ENCODE results near the gene SHISA5.
"Not testable (repeated sequence)": the region's sequence is repeated elsewhere in the genome, so short reads cannot be mapped to it uniquely, and the experiment has no call there.

SHISA5 gene

DNA sequence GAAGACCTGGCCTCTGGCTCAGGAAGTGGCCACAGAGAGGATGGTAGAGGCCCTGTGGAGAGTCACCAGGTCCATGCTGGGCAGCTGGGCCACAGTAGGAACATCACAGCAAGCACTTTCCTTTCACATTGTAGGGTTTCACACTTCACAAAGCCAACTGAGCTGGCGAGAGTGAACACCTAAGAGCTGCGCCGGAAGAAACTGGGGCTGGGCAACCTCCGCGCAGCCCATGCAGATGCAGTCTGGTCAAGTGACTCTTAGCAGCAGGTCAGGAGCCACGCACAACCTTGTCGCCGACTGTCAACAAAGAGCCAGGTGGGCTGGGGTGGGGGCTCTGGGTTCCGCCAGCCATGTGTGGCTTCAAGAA is 15.3 kb upstream of the SHISA5 start:
- no peak for DNase-seq (ENCODE audit: low spot score)

DNA sequence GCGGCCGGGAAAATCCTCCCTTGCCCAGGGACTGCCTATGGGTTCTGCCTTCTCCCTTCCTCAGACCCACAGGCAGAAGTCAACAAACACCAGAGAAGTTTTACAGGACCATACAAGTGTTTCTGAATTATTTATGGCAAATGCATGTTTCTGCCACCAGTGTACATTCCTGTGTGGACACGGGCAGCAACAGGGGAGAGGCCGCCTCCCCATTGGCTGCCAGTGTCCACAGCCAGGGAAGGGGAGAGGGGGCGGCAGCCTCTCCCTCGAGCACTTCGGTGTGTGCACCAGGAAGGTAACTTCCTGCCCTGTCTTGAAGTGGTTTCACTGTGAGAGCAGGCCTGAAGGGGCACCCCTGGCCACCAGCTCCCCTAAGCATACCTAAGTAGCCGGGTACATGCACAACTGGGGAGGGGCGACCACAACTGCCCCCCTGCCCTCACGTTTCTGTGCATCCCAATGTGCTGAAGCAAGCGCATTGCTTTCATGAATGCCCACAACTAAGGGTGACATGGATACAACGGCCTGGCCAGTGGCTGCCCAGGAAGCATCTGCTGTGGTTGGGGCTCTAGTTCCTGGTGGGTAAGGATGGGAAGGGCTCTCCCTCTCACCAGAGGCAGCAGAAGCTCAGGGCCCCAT is 14.8 kb upstream of the SHISA5 start:
- no peak for DNase-seq (ENCODE audit: low spot score)

DNA sequence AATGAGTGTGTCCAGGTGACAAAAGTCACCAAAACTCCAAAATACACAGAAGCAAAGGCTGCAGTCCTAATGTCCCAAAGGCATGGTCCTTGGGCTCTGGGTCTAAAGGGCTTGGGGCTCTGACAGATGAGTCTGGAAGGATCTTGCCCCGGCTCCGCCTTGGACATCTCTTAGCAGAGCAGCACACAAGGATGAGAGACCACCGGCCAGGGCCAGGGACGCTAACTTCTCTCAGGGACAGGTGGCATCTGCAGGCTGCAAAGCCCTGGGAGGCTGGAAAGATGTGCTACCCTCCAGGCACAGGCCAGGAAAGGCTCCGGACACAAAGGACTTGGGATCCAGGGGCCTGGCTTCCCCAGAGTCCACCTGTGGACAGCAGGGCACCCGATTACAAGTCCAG is 14.1 kb upstream of the SHISA5 start:
- DNase-seq (ENCODE audit: low spot score) = no peak

DNA sequence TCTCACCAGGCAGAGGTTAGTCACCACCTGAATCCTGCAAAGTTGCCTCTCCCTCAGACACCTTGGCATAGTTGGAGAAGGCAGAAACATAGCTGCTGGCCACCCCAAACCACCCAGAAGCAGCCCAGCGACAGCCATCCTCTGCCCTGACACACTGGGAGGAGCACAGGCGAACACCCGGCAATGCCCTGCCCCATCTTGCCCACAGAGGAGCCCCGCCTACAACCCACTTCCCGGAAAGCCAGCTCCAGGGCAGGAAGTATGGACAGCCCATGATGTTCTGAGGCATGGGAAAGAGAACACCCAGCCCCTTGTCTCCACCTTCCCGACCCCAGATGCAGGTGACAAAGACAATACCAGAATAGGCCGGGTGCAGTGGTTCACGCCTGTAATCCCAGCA is 12.6 kb upstream of the SHISA5 start:
- no peak for DNase-seq (ENCODE audit: low spot score)

DNA sequence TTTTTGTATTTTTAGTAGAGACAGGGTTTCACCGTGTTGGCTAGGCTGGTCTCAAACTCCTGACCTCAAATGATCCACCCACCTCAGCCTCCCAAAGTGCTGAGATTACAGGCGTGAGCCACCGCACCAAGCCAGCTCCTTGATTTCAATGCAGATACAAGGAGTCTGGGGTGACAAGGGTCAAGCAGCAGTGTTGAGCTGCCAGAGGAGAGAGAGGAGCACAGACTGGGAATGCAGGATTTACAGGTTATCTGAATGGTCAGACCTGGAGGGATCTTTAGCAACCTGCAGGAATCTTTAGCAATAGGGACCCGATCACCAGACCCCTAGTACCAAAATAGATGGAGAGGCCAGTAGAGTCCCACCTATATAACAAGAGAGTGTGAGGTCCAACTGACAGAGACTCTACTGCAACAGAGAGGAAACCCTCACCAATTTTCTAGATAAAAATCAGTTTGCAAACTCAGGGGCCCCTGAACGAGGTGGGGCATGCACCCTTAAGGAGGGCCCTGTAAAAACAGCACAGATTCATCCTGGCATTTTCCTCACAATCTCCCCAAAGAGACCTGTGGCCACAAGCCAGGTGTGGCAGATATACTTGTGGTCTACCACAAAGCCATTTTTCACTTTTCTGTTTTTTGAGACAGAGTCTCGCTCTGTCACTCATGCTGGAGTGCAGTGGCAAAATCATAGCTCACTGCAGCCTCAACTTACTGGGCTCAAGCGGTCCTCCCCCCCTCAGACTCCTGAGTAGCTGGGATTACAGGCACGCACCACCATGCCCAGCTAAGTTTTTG is 10.7 kb upstream of the SHISA5 start:
- DNase-seq (ENCODE audit: low spot score) = no peak

DNA sequence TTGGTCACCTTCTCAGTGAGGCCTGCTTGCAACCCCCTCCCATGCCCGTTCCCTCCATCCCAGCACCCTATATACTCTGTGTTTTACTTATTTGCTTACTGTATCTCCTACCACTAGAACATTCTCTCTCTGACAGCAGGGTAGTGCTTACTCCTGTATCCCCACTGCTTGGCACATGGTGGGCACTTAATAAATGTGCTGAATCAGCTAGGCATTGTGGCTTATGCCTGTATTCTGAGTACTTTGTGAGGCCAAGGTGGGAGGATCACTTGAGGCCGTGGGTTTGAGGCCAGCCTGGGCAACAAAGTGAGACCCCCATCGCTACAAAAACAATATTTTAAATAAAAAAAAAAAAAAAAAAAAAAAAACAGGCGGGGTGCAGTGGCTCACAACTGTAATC is 7.6 kb upstream of the SHISA5 start:
- no peak for DNase-seq (ENCODE audit: low spot score)

DNA sequence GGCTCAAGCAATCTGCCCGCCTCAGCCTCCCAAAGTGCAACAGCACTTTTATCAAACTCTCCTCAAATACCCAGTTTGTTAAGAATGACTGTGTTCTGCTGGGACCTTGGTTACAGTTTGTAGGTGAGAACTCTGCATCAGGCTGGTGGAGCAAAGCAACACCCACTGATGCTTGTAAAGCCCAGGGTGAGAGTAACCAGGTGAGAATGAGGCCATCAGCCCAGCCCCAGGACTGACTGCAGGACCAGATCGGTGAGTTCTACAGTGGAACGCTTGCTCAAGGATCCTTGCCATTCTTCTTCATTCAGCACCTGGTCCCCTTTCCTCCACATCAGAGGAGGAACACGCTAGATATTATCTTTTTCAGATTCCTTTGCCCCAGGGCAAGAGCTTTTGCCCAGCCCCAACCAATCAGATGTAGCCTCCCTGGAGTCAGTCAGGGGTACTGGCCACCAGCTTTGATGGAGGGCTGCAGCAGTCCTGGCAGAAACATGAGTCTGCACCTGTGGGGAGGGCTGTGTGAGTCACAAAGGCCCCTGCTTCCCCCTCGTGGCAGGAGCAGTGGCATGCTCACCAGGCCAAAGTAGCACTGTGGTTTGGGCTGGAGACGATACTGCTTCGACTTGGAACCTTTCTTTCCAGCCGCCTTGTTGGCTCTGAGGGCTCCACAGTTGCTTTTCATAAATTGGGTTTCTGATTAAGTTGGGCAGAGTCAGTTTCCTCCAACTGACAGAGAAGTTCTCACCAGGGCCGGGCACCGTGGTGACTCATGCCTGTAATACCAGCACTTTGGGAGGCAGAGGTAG is 3.5 kb upstream of the SHISA5 start:
- DNase-seq (ENCODE audit: low spot score) = peak; percentile 60

DNA sequence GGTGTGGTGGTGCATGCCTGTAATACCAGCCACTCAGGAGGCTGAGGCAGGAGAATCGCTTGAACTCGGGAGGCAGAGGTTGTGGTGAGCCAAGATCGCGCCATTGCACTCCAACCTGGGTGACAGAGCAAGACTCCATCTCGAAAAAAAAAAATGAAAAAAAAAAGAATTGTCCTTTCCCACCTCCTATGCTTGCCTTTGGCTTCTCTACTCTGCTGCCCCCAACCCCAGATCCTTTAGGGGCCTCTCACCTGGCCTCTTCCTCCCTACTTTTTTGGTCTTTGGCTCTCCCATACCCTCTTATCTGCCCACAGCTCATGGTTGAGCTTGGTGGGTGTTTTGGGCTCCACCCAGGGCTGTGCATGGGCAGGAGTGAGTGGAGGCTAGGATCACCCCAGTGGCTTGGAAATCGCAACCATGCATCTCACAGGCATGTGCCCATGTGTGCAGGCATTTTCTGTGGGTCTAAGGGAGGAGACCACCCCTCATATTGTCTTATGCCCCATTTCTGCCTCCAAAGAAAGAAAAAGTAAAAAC is 2.1 kb upstream of the SHISA5 start:
- no peak for DNase-seq (ENCODE audit: low spot score)

DNA sequence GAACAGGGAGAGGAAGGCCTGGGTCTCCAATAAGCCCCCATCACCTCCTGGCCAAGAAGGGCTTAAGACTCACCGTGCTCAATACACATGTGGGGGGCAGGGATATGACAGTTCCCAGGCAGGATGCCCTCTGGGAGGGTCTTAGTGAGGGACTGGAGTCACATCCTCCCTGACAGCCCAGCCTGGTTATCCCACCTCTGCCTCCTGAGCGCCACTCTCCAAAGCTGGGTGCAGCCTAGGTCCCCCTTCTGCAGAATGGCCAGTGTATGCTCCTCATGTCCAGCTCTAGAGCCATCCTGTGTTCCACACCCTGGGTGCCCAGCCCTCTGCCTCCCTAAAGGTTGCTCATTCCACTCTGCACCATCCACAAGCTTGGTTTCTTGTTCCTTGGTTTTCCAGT is 1.2 kb upstream of the SHISA5 start:
- DNase-seq (ENCODE audit: low spot score) = no peak

DNA sequence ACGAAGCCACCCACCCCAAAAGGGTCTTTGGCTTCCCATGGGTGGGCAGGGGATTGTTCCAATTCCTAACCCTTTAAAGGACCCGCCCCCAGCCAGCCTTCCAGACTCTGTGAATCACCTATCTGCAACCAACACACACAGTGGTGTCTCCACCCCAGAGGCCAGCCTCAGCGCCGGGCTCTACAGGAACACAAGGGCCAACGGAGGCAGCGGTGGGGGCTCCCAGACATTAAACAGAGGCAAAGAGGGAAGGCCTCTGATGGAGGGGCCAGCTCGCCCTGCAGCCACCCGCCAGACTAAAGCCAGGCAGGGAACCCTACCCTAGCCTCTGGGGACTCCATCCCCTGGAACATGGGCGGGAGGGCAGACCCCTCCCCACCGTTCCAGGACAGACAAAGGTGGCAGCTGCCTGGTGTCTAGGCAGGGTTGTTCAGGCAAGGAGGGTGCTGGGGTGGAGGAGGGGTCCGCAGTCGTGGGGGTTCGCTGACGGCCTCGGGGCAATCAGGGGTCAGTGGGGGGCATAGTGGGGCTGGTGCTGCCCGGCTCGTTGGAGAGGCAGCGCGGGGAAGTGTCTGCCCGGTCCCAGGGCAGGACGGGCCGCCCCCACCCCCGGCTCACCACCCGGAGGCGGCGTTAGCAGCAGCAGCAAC is 448 bp downstream of the SHISA5 start:
- peak; percentile 75 for DNase-seq (ENCODE audit: low spot score)

DNA sequence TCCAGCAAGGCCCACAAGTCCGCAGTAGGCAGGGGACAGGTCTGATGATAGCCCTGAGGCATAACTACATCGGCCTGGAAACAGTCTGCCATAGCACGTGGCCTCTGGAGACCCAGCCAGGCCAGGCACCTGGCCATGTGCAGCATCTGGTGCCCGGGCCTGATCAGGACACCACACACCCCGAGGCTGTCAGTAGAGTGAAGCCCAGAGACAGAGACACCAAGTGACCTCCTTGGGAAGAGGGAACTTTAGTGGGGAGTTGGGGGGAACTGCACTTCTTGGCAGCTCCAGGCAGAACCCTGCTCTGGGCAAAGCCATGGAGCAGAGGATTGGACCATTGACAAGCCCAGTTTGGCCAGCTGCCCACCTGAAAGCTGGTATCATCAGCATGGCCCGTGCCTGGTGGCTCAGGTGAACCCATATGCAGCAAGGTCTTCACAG is 1.2 kb downstream of the SHISA5 start:
- DNase-seq (ENCODE audit: low spot score) = no peak

DNA sequence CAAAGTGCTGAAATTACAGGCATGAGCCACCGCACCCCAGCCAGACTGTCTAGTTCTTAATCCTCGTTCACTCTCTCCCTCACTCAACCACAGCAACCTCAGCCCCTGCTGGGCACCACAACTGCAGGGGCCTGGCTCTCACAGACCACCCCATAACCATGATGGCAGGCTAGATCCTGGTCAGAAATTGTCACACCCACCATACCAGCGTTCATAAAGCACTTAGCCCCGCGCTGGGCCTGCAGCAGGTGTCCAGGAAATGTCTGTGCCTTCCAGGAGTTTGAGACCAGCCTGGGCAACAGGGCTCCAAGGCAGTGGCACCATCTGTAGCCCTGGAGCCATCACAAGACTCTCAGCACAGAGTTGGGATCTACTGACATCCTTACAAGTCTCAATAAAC is 1.9 kb downstream of the SHISA5 start:
- DNase-seq (ENCODE audit: low spot score) = no peak

DNA sequence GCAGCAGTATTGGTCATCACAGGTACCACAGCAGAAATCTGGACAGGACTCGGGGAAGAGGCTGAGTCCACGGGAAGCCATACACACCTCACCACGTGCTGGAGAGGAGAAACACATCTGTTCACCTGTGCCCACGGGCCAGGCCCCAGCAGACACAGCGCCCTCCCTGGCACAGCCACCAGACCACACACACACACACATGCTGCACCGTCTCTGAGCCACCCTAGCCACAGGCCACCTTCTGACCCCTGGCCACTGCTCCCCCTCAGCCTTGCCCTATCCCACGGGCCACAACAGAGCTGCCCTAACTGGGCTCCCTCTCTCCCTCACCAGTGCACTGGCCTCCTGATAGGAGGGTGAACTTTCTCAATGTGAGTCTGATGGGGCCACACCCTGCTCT is 2.8 kb downstream of the SHISA5 start:
- no peak for DNase-seq (ENCODE audit: low spot score)

DNA sequence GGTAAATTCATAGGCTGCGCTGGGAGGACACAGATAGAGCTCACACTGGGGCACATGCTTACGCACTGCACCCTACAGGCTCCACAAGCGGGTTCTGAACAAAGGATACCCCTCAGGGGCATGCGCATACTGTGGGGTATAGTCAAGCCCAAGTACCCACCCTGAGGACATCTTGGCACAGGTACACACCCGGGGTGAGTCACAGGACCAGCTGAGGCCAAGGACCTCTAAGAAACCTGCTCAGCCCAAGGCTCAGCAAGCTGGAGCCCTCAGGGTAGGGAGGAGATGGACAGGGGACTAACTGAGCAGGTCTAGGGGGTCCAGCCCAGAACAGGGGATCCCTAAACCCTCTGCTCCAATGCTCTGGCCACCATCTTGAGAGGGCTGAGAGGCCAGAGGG is 3.3 kb downstream of the SHISA5 start:
- DNase-seq (ENCODE audit: low spot score) = no peak

DNA sequence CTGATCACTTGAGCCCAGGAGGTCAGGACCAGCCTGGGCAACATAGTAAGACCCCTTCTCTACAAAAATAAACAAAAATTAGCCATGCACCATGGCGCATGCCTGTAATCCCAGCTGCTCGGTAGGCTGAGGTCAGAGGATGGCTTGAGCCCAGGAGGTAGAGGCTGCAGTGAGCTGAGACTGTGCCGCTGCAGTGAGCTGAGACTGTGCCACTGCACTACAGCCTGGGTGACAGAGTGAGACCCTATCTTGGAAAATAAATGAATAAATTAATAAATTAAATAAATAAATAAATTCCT is 10.8 kb downstream of the SHISA5 start:
- no peak for DNase-seq (ENCODE audit: low spot score)

DNA sequence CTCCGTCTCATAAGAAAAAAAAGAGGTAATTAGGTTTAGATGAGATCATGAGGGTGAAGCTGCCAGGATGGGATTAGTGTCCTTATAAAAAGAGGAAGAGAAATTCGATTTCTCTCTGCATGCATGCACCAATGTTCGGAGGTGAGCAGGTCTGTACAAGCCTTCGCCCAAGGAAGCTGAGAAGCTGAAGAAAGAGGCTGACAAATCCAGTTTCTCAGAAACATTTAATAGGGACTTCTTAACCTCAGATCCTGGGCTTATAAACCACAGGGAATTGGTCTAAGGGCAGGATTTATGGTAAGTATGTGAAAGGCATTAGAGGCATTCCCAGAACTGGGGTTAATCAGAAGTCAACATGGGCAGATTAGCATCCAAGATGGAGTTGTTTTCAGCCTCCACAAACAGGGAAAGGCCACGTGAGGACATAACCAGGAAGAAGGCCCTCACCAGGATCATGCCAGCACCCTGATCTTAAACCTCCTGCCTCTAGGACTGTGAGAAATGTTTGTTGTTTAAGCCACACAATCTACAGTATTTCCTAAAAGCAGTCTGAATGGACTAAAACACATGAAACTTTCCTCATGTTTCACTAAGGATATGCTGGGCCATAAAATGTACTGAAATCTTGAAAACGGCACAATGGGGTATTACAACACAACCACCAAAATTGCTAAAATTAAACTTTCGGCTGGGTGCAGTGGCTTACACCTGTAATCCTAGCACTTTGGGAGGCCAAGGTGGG is 11.3 kb downstream of the SHISA5 start:
- DNase-seq (ENCODE audit: low spot score) = no peak

DNA sequence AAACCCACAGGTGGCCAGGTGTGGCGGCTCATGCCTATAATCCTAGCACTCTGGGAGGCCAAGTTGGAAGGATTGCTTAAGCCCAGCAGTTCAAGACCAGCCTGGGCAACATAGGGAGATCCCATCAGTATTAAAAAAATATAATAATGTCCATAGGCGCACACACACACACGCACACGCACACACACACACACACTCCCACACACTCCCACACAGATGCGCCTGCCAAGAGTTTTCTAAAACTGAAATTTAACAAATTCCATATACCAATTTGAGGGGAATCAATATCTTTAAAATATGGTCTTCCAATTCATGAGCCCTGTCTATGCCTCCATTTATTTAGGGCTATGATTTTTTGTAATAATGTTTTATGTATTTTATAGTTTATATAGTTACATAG is 17.0 kb downstream of the SHISA5 start:
- no peak for DNase-seq (ENCODE audit: low spot score)

DNA sequence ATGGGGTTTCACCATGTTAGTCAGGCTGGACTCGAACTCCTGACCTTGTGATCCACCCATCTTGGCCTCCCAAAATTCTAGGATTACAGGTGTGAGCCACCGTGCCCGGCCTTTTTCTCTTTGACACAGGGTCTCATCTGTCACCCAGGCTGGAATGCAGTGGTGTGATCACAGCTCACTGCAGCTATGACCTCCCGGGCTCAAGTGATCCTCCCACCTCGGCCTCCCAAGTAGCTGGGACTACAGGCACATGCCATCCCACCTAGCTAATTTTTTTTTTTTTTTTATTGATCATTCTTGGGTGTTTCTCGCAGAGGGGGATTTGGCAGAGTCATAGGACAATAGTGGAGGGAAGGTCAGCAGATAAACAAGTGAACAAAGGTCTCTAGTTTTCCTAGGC is 21.2 kb downstream of the SHISA5 start:
- not testable (repeated sequence) for DNase-seq (ENCODE audit: low spot score)

DNA sequence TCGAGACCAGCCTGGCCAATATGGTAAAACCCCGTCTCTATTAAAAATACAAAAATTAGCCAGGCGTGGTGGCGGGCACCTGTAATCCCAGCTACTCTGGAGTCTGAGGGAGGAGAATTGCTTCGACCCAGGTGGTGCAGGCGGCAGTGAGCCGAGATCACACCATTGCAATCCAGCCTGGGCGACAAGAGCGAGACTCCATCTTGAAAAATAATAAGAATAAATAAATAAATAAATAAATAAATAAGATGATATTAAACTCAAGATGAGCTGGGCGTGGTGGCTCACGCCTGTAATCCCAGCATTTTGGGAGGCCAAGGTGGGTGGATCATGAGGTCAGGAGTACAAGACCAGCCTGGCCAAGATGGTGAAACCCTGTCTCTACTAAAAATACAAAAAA is 23.1 kb downstream of the SHISA5 start:
- DNase-seq (ENCODE audit: low spot score) = not testable (repeated sequence)

DNA sequence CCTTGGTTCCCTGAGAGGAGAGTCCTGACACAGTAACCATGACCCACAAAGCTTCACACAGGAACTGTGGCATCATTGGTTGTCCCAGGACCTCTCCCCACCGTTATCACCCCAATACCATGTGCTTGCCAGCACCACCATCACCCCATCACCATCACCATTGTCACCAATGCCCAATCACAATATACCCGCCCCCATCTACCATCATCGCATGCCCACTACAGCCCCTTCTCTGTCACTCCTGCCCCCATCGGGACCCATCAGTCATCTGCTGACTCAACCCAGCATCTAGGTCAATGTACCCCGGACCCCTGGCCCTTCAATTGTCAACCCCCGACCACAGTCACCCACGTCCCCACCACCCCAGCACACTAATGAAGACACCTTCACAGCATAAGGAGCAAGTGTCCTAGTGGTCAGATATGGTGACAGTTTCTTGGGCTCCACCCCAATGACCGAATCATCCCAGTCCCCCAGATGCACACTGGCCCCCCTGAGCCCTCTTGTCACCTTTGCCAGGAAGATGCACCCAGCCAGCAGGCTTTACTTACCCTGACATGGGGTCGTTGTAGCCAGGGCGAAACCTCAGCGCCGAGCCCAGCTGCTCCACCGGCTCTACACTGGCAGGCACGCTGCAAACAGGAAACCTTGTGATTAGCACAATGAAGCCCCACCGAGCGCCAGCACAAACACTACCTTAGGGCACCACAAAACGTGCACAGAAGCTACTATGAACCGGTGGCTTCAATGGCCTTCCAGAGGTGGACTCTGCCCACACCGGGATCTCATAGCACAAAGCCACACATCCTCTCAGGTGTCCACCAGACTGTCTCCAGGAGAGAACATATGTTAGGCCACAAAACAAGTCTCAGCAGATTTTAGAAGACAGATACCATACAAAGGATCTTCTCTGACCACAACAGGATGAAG is 25.1 kb downstream of the SHISA5 start:
- no peak for DNase-seq (ENCODE audit: low spot score)
